Karpas-422 (cell line): ENCODE data around the gene RIPK1. TPM values are rescaled to one million over a fixed set of nuclear protein-coding genes. Genes with fewer than 3 reads are reported as not detected.

Experiments
- DNase-seq: peaks from one replicate; pipeline ENCODE4 v3.0.0-alpha.2; 2015
- H2AFZ ChIP-seq: fragments of 200-600 bp; sonication (generic); 2 replicates; pipeline ENCODE4 v1.6.1; 2014; ENCODE audit warnings: antibody characterized with exemption, low read length, mixed read lengths
- H3K27ac ChIP-seq: fragments of 200-600 bp; sonication (generic); 2 replicates; pipeline ENCODE4 v1.5.1; 2014; ENCODE audit warnings: mild to moderate bottlenecking, low read length, moderate library complexity
- H3K27me3 ChIP-seq: fragments of 200-600 bp; sonication (generic); 2 replicates; pipeline ENCODE4 v1.6.1; 2014; ENCODE audit warnings: low read length, mixed read lengths
- H3K36me3 ChIP-seq: fragments of 200-600 bp; sonication (generic); 2 replicates; pipeline ENCODE4 v1.6.1; 2014; ENCODE audit warnings: low read length, mixed read lengths; ENCODE audit not compliant: insufficient read depth
- H3K4me1 ChIP-seq: fragments of 200-600 bp; sonication (generic); 2 replicates; pipeline ENCODE4 v1.6.1; 2014; ENCODE audit warnings: mild to moderate bottlenecking, low read length, mixed read lengths
- H3K4me2 ChIP-seq: fragments of 200-600 bp; sonication (generic); 2 replicates; pipeline ENCODE4 v1.6.1; 2014; ENCODE audit warnings: low read length, low read depth, mild to moderate bottlenecking; ENCODE audit not compliant: poor library complexity, severe bottlenecking
- H3K4me3 ChIP-seq: fragments of 200-600 bp; sonication (generic); 2 replicates; pipeline ENCODE4 v1.5.1; 2014; ENCODE audit warnings: mild to moderate bottlenecking, antibody characterized with exemption, low read length, mixed read lengths
- H3K79me2 ChIP-seq: fragments of 200-600 bp; sonication (generic); 2 replicates; pipeline ENCODE4 v1.6.1; 2014; ENCODE audit warnings: mild to moderate bottlenecking, low read length, mixed read lengths
- H3K9ac ChIP-seq: fragments of 200-600 bp; sonication (generic); 2 replicates; pipeline ENCODE4 v1.6.0; 2014; ENCODE audit warnings: low read length
- H3K9me2 ChIP-seq: fragments of 200-600 bp; sonication (generic), shearing (Covaris generic); replicated peaks from 2 replicates; pipeline ENCODE4 v1.6.0; 2014; ENCODE audit warnings: mild to moderate bottlenecking, low read length, moderate library complexity; ENCODE audit not compliant: insufficient read depth
- H3K9me3 ChIP-seq: fragments of 300-700, 200-600 bp; sonication (generic); 2 replicates; pipeline ENCODE4 v1.6.1; 2014; ENCODE audit warnings: low read length, mixed read lengths
- H4K20me1 ChIP-seq: fragments of 200-600 bp; sonication (generic); 2 replicates; pipeline ENCODE4 v1.6.1; 2014; ENCODE audit warnings: mild to moderate bottlenecking, antibody characterized with exemption, low read length, low read depth; ENCODE audit not compliant: insufficient read depth
- small RNA-seq: library from RNA; depleted of rRNA; stranded (forward); fragments of <200 nt; gene quantifications from one replicate; pipeline ENCODE3, GENCODE V24; 2014
- total RNA-seq: library from RNA; depleted of rRNA; stranded (reverse); fragments of >200 nt; shearing (Covaris generic); gene quantifications from 2 replicates; pipeline ENCODE4 v1.2.3, GENCODE V29; 2014; ENCODE audit warnings: low replicate concordance; rRNA removed

The RIPK1 gene
- total RNA-seq, 1 experiment from 2014 or later = 9.6 TPM

- H3K27me3 ChIP-seq = peaks cover 3% of the 10 kb centered on the region; the same call in 1 of the 2 replicates
- no peak overlapping the region for H3K27ac ChIP-seq
- H3K9me2 ChIP-seq = no peaks in the 10 kb centered on the region
- no peaks in the 10 kb centered on the region for H3K36me3 ChIP-seq
- H3K79me2 ChIP-seq = no peaks in the 10 kb centered on the region
- DNase-seq = no peak
- H3K4me3 ChIP-seq = no peak overlapping the region
- no peaks in the 10 kb centered on the region for H4K20me1 ChIP-seq
- no peaks in the 10 kb centered on the region for H3K9me3 ChIP-seq
- no peak overlapping the region for H3K9ac ChIP-seq
- no peak overlapping the region for H2AFZ ChIP-seq
- no peak overlapping the region for H3K4me2 ChIP-seq
- H3K4me1 ChIP-seq = peaks cover 23% of the 10 kb centered on the region
These were observed 91.8 kb downstream of the RIPK1 start for GRCh38 chr6:3159805-3160781.

DNA sequence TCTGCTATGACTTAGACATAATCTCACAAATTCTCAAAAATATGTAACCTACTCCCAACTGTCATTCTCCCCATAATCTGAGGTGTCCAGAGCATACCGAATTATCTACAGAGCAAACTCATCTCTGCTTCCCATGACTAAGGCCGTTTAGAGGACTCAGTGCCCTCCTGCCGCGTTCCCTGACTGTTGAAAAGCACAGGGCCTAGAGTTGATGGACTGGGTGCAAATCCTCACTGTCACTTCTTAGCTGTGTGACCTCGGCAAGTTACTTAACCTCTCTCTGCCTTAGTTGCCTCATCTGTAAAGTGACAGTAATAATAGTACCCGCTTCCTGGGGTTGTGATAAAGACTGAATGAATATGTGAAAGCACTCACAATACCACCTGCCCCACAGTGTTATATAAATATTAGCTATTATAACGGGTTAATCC is 93.8 kb downstream of the RIPK1 start:
- Histone ChIP-seq H3K4me3 (no peak overlapping the region), H3K9ac (no peak overlapping the region), H3K9me2 (no peaks in the 10 kb centered on the region), H3K27me3 (peaks cover 3% of the 10 kb centered on the region; the same call in 1 of the 2 replicates), H3K4me1 (peaks cover 19% of the 10 kb centered on the region), H3K4me2 (no peak overlapping the region), H4K20me1 (no peaks in the 10 kb centered on the region), H3K27ac (no peak overlapping the region), H2AFZ (no peak overlapping the region), H3K36me3 (no peaks in the 10 kb centered on the region), H3K79me2 (no peaks in the 10 kb centered on the region), H3K9me3 (no peaks in the 10 kb centered on the region)
- DNase-seq = no peak

DNA sequence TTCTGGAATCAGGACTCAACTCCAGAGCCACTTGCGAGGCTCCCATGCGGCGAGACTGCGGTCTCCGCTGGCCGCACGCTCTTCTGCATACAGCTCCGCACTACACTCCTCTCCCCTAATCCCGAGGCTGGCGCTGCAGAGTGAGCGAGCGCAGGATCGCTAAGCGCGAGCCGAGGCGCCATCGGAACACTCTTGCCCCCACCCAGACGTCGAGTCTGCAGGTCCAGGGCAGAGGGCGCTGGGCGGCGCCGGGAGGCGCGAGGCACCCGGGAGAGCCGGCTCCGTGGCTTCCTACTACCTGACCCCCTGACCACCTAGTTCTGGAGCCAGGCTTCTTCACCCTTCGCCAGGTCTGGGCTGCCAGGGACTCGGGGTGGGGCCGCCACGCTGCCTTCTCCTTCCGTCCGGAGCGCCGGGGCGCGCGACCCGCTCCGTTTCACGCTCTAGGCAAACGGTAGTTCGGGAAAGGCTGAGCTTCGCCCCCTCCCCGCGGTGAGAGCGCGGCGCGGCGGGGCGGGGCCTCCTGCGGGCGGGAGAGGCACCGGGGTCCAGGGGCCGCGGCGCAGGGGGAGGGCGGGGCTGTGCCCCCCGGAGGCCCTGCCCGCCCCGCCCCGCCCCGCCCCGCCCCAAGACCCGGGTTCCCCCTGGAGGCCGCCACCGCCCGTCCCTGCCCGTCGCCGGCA is 94.4 kb downstream of the RIPK1 start:
- DNase-seq = peak; percentile 51
- H3K79me2 ChIP-seq = no peaks in the 10 kb centered on the region
- peak overlapping the region; percentile 67 for H2AFZ ChIP-seq
- no peaks in the 10 kb centered on the region for H3K36me3 ChIP-seq
- H3K27ac ChIP-seq = no peak overlapping the region
- H3K4me1 ChIP-seq = peaks cover 15% of the 10 kb centered on the region
- H4K20me1 ChIP-seq = no peaks in the 10 kb centered on the region
- peak overlapping the region; percentile 85 for H3K4me2 ChIP-seq
- no peaks in the 10 kb centered on the region for H3K9me3 ChIP-seq
- H3K27me3 ChIP-seq = peaks cover 3% of the 10 kb centered on the region; the same call in 1 of the 2 replicates
- peak overlapping the region; percentile 64 for H3K9ac ChIP-seq
- H3K4me3 ChIP-seq = peak overlapping the region; percentile 64
- H3K9me2 ChIP-seq = no peaks in the 10 kb centered on the region

- Histone ChIP-seq H3K27me3 (peaks cover 3% of the 10 kb centered on the region; the same call in 1 of the 2 replicates), H3K36me3 (no peaks in the 10 kb centered on the region), H3K4me3 (peak overlapping the region; percentile 64), H3K9me3 (no peaks in the 10 kb centered on the region), H3K79me2 (no peaks in the 10 kb centered on the region), H3K27ac (no peak overlapping the region), H3K9me2 (no peaks in the 10 kb centered on the region), H4K20me1 (no peaks in the 10 kb centered on the region), H3K4me2 (peak overlapping the region; percentile 85), H3K9ac (peak overlapping the region; percentile 48; the same call in 1 of the 2 replicates), H2AFZ (peak overlapping the region; percentile 71), H3K4me1 (peaks cover 11% of the 10 kb centered on the region)
- peak; percentile 48 for DNase-seq
These were observed 94.9 kb downstream of the RIPK1 start for GRCh38 chr6:3163248-3163594.

- Histone ChIP-seq H3K36me3 (no peaks in the 10 kb centered on the region), H3K9ac (no peak overlapping the region), H3K9me3 (no peaks in the 10 kb centered on the region), H3K79me2 (no peaks in the 10 kb centered on the region), H3K9me2 (no peaks in the 10 kb centered on the region), H3K27me3 (peaks cover 3% of the 10 kb centered on the region; the same call in 1 of the 2 replicates), H3K4me3 (no peak overlapping the region), H3K4me2 (no peak overlapping the region), H4K20me1 (no peaks in the 10 kb centered on the region), H2AFZ (no peak overlapping the region), H3K27ac (no peak overlapping the region), H3K4me1 (peaks cover 11% of the 10 kb centered on the region)
- DNase-seq = no peak
These were observed 96.1 kb downstream of the RIPK1 start for GRCh38 chr6:3164388-3164787.

Small RNA genes lying within 50 kb of the gene (small RNA-seq; reads per million reads assigned to genes)
- not detected for gene AL133351.4
- gene RNA5SP201 = 0.16 reads per million

Other genes starting within 250 kb of the RIPK1 start
- 0.22 TPM in 1 of 2 replicates, not detected in the other for gene SERPINB1, start 226.6 kb upstream of the RIPK1 start, total RNA-seq
- 55.6 and 107 TPM in 2 replicates for gene SERPINB9, start 165.2 kb upstream of the RIPK1 start, total RNA-seq
- gene SERPINB6, start 96.9 kb upstream of the RIPK1 start, total RNA-seq = not detected in 2 replicates
- 5.5 and 9.1 TPM in 2 replicates for gene NQO2, start 68.6 kb upstream of the RIPK1 start, total RNA-seq
- 9.3 and 14.6 TPM in 2 replicates for gene BPHL, start 50.2 kb downstream of the RIPK1 start, total RNA-seq
- 0.51 TPM in 1 of 2 replicates, not detected in the other for gene TUBB2A, start 89.0 kb downstream of the RIPK1 start, total RNA-seq
- gene TUBB2B, start 159.2 kb downstream of the RIPK1 start, total RNA-seq = 0.34 TPM in 1 of 2 replicates, not detected in the other
- gene PSMG4, start 190.5 kb downstream of the RIPK1 start, total RNA-seq = 42.3 and 90.4 TPM in 2 replicates